ENCODE measurements around the gene LIX1. TPM values are rescaled to one million over a fixed set of nuclear protein-coding genes. Genes with fewer than 3 reads are reported as not detected.

LIX1 gene
- polyA plus RNA-seq, 1 donor from 2014 or later, result 1.9 TPM

DNA sequence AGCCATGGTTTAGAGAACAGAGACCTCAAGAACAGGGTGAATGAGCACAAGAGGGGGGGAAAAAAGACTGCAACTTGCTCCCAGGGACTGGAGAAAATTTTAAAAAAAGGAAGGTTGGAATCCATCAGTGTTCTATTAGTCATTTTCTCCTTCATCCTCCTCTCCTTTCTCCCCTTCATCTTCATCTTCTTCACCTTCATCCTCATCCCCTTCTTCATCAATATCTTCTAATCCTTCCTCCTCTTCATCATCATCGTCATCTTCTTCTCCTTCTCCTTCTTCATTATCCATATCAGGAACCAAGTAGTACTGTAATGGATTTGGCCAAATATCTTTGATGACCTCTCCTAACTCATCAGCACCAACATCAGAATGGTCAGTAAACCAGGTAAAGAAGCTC lies 86.1 kb downstream of the LIX1 start:
- Histone ChIP-seq H3K9me2 (ENCODE audit: insufficient read depth, low read length) (no peaks in the 10 kb centered on the region), H3K36me3 (ENCODE audit: insufficient read depth, low read length) (no peaks in the 10 kb centered on the region), H2AFZ (ENCODE audit: low read depth, low read length) (no peak overlapping the region), H3F3A (ENCODE audit: insufficient read depth, low read length, poor library complexity, severe bottlenecking) (no peaks in the 10 kb centered on the region), H3K4me2 (ENCODE audit: low read length) (no peak overlapping the region), H3K4me3 (ENCODE audit: low read length) (no peak overlapping the region), H3K27ac (ENCODE audit: low read length) (no peak overlapping the region), H3K79me2 (replicated peaks; ENCODE audit: insufficient read depth, low read length) (no peaks in the 10 kb centered on the region), H3K27me3 (ENCODE audit: insufficient read depth, low read depth, low read length) (no peaks in the 10 kb centered on the region), H4K20me1 (ENCODE audit: insufficient read depth) (no peaks in the 10 kb centered on the region), H3K9me3 (ENCODE audit: low read length) (no peaks in the 10 kb centered on the region), H3K9ac (ENCODE audit: low read length) (no peak overlapping the region)
- TF ChIP-seq RAD21 (conservative IDR thresholded peaks at IDR 0.05), result no peak

GRCh38 chr5:97049175-97049574 lies 93.2 kb downstream of the LIX1 start:
- Histone ChIP-seq H3K27me3 (ENCODE audit: insufficient read depth, low read depth, low read length) (no peaks in the 10 kb centered on the region), H3K4me3 (ENCODE audit: low read length) (no peak overlapping the region), H2AFZ (ENCODE audit: low read depth, low read length) (no peak overlapping the region), H3K9me3 (ENCODE audit: low read length) (no peaks in the 10 kb centered on the region), H3K9ac (ENCODE audit: low read length) (no peak overlapping the region), H3F3A (ENCODE audit: insufficient read depth, low read length, poor library complexity, severe bottlenecking) (no peaks in the 10 kb centered on the region), H3K79me2 (replicated peaks; ENCODE audit: insufficient read depth, low read length) (no peaks in the 10 kb centered on the region), H4K20me1 (ENCODE audit: insufficient read depth) (no peaks in the 10 kb centered on the region), H3K27ac (ENCODE audit: low read length) (no peak overlapping the region), H3K36me3 (ENCODE audit: insufficient read depth, low read length) (no peaks in the 10 kb centered on the region), H3K4me2 (ENCODE audit: low read length) (no peak overlapping the region), H3K9me2 (ENCODE audit: insufficient read depth, low read length) (no peaks in the 10 kb centered on the region)
- TF ChIP-seq EZH2 (IDR thresholded peaks at IDR 0.05; ENCODE audit: borderline replicate concordance, insufficient read depth, low read length, poor library complexity, severe bottlenecking), result no peak
- TF ChIP-seq EP300 (conservative IDR thresholded peaks at IDR 0.05; ENCODE audit: poor library complexity, severe bottlenecking), result no peak
- TF ChIP-seq CTCF (IDR thresholded peaks at IDR 0.05; ENCODE audit: poor library complexity, severe bottlenecking), result no peak
- no peak for TF ChIP-seq MXI1 (conservative IDR thresholded peaks at IDR 0.05; ENCODE audit: poor library complexity, severe bottlenecking)
- no peak for TF ChIP-seq SMC3 (conservative IDR thresholded peaks at IDR 0.05; ENCODE audit: poor library complexity)
- no peak for TF ChIP-seq REST (IDR thresholded peaks at IDR 0.05; ENCODE audit: borderline replicate concordance)
- no peak for TF ChIP-seq RAD21 (conservative IDR thresholded peaks at IDR 0.05)
- TF ChIP-seq TAF1 (IDR thresholded peaks at IDR 0.05; ENCODE audit: low read depth), result no peak
- no peak for TF ChIP-seq POLR2AphosphoS5 (IDR thresholded peaks at IDR 0.05)

DNA sequence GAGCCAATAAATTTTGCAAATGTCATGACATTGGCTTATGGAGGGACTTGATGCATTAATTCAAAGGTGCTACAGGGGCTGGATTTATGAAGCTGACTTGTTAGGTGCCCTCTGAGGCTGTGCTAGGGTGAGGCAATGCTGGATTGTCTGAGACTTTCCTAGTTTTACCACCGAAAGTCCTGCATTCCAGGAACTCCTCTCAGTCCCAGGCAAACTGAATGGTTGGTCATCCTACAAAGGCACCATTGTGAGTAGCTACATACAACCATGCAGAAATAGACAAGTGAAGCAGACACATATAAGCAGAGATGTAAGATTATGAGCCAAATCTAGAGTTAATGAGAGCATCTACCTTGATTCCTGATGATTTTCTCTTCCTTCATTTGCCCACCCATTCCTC lies 95.3 kb downstream of the LIX1 start:
- Histone ChIP-seq H3K9me2 (ENCODE audit: insufficient read depth, low read length) (no peaks in the 10 kb centered on the region), H2AFZ (ENCODE audit: low read depth, low read length) (no peak overlapping the region), H3K27me3 (ENCODE audit: insufficient read depth, low read depth, low read length) (no peaks in the 10 kb centered on the region), H3K4me3 (ENCODE audit: low read length) (no peak overlapping the region), H3K79me2 (replicated peaks; ENCODE audit: insufficient read depth, low read length) (no peaks in the 10 kb centered on the region), H3F3A (ENCODE audit: insufficient read depth, low read length, poor library complexity, severe bottlenecking) (no peaks in the 10 kb centered on the region), H3K36me3 (ENCODE audit: insufficient read depth, low read length) (no peaks in the 10 kb centered on the region), H3K27ac (ENCODE audit: low read length) (no peak overlapping the region), H3K9me3 (ENCODE audit: low read length) (no peaks in the 10 kb centered on the region), H3K9ac (ENCODE audit: low read length) (no peak overlapping the region), H3K4me2 (ENCODE audit: low read length) (no peak overlapping the region), H4K20me1 (ENCODE audit: insufficient read depth) (no peaks in the 10 kb centered on the region)
- TF ChIP-seq TAF1 (IDR thresholded peaks at IDR 0.05; ENCODE audit: low read depth) (no peak), EP300 (conservative IDR thresholded peaks at IDR 0.05; ENCODE audit: poor library complexity, severe bottlenecking) (no peak), SMC3 (conservative IDR thresholded peaks at IDR 0.05; ENCODE audit: poor library complexity) (no peak), RAD21 (conservative IDR thresholded peaks at IDR 0.05) (no peak), MXI1 (conservative IDR thresholded peaks at IDR 0.05; ENCODE audit: poor library complexity, severe bottlenecking) (no peak), EZH2 (IDR thresholded peaks at IDR 0.05; ENCODE audit: borderline replicate concordance, insufficient read depth, low read length, poor library complexity, severe bottlenecking) (no peak), REST (IDR thresholded peaks at IDR 0.05; ENCODE audit: borderline replicate concordance) (no peak), POLR2AphosphoS5 (IDR thresholded peaks at IDR 0.05) (no peak)

Data from neural cell (in vitro differentiated cells).